Panc1 (cell line): Measurements from ENCODE around the gene ERC2.

ENCODE experiments used
- CTCF ChIP-seq: fragments of 450-650 bp; IDR thresholded peaks from 2 replicates; pipeline ENCODE4 v1.5.1; 2017; ENCODE audit warnings: mild to moderate bottlenecking
- POLR2AphosphoS5 ChIP-seq: IDR thresholded peaks from 2 replicates; pipeline ENCODE4 v1.6.1; 2012; ENCODE audit warnings: mild to moderate bottlenecking, low read depth, low read length, moderate library complexity
- SIN3A ChIP-seq: IDR thresholded peaks from 2 replicates; pipeline ENCODE4 v1.6.1; 2012; ENCODE audit warnings: low read depth, mild to moderate bottlenecking, low read length, moderate library complexity, borderline replicate concordance; ENCODE audit not compliant: insufficient read depth
- TCF7L2 ChIP-seq: IDR thresholded peaks from 2 replicates; pipeline ENCODE4 v1.6.1; 2011; ENCODE audit warnings: mild to moderate bottlenecking, low read depth, low read length, inconsistent platforms
- TF ChIP-seq, protein P1 (sequence below), 2 experiments: IDR thresholded peaks; 2 replicates each; pipeline ENCODE4 v1.6.1; 2011 to 2012; ENCODE audit warnings: low read depth in 2 of 2, control low read depth in 1 of 2, low read length in 1 of 2, mild to moderate bottlenecking in 1 of 2, moderate library complexity in 1 of 2; ENCODE audit not compliant: insufficient read depth in 1 of 2

DNA sequence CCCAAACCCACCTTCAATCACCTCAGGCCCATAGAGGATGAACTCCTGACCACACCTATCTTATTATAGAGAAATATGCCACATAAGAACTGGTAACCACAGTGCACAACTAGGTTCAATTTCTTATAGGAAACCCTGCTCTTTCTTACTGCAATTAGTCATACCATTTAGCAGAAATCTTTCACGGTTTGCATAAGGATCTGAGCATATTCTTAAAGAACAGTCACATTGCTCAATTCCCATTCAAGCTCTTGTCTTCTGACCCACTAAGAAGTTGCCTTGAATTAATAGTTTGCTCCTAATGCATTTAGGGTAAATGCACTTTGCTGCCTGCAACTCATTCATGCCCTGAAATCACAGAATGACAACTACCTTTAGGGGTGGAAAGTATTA, 9.2 kb downstream of the ERC2 start:
- TF ChIP-seq CTCF (no peak), POLR2AphosphoS5 (no peak), TCF7L2 (no peak), SIN3A (no peak)
- TF ChIP-seq, protein P1, sequence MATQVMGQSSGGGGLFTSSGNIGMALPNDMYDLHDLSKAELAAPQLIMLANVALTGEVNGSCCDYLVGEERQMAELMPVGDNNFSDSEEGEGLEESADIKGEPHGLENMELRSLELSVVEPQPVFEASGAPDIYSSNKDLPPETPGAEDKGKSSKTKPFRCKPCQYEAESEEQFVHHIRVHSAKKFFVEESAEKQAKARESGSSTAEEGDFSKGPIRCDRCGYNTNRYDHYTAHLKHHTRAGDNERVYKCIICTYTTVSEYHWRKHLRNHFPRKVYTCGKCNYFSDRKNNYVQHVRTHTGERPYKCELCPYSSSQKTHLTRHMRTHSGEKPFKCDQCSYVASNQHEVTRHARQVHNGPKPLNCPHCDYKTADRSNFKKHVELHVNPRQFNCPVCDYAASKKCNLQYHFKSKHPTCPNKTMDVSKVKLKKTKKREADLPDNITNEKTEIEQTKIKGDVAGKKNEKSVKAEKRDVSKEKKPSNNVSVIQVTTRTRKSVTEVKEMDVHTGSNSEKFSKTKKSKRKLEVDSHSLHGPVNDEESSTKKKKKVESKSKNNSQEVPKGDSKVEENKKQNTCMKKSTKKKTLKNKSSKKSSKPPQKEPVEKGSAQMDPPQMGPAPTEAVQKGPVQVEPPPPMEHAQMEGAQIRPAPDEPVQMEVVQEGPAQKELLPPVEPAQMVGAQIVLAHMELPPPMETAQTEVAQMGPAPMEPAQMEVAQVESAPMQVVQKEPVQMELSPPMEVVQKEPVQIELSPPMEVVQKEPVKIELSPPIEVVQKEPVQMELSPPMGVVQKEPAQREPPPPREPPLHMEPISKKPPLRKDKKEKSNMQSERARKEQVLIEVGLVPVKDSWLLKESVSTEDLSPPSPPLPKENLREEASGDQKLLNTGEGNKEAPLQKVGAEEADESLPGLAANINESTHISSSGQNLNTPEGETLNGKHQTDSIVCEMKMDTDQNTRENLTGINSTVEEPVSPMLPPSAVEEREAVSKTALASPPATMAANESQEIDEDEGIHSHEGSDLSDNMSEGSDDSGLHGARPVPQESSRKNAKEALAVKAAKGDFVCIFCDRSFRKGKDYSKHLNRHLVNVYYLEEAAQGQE (IDR thresholded peaks at IDR 0.05; ENCODE audit: insufficient read depth in 1 of 2, low read depth in 2 of 2, low read length in 1 of 2) = no peak
